ENCODE data around the gene SPATA6L. TPM values are rescaled to one million over a fixed set of nuclear protein-coding genes. Genes with fewer than 3 reads are reported as not detected.

Gene SPATA6L
- total RNA-seq, 1 donor from 2014 or later: 7.3 TPM

GRCh38 chr9:4584636-4585035, 81.6 kb downstream of the SPATA6L start:
- DNase-seq (ENCODE audit: low read depth): no peak

DNA sequence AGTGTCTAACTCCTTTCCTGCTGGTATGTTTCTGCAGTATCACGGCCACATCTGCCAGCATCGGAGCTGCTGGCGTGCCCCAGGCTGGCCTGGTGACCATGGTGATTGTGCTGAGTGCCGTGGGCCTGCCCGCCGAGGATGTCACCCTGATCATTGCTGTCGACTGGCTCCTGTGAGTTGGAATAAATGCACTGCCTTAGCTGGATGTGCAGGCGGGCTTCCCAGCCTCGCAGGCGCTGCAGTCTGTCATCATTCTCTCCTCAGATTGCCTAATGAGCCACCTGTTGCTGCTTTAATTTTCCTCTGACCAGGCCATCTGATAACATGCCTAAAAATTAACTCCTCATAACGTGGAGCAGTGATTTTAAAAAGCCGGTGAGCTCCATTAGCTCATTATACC, 83.3 kb downstream of the SPATA6L start:
- DNase-seq (ENCODE audit: low read depth): no peak

DNA sequence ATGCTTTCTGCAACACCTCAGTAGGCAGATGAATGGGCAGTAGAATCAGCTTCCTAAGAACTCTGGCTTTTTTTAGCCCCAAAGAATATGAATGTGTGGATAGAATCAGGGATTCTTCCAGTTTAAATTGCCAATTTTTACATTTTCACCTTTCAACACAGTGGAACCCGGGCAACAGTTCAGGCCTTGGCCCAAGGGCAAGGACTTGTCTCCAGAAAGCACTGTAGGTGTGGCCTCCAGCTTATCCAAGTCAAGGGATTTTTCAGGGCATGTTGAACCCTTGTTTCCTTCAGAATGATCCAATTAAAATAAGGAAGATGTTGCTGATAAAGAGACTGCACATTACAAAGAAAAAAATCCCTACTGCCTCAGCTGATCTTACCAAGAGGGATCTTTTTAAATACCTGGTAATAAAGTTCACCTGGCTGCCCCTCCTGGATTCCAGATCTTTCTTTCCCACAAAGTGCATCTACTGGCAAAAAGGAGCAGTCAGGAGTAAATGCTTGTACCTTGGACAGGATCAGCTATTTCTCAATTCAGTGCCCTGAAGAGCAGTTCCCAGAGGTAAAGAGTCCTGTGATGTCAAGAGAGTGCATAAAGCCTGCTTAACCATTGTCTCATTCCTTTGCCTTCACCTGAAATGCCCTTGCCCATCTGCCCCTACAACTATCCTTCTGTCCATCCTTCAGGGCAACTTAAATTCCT, 84.3 kb downstream of the SPATA6L start:
- DNase-seq (ENCODE audit: low read depth): no peak

- peak; percentile 31 for DNase-seq (ENCODE audit: low read depth)
Measured at GRCh38 chr9:4581035-4581760, 85.1 kb downstream of the SPATA6L start.

- DNase-seq (ENCODE audit: low read depth): no peak
Measured at GRCh38 chr9:4579001-4579400, 87.3 kb downstream of the SPATA6L start.

DNA sequence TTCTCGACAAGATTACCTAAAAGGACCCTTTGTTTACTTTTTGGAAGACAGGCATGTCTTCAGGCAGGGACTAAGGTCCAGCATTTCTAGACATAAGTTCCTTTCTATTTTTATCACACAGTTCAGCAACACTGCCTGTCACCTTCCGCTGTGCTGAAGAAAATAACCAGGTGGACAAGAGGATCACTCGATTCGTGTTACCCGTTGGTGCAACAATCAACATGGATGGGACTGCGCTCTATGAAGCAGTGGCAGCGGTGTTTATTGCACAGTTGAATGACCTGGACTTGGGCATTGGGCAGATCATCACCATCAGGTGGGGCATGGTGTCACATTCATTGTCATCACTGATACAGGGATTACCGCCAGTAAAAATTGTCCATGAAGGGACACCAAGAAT, 89.8 kb downstream of the SPATA6L start:
- no peak for DNase-seq (ENCODE audit: low read depth)

- DNase-seq (ENCODE audit: low read depth): no peak
Measured at GRCh38 chr9:4575997-4576396, 90.3 kb downstream of the SPATA6L start.

- DNase-seq (ENCODE audit: low read depth): no peak
Measured at GRCh38 chr9:4574657-4575243, 91.5 kb downstream of the SPATA6L start.

DNA sequence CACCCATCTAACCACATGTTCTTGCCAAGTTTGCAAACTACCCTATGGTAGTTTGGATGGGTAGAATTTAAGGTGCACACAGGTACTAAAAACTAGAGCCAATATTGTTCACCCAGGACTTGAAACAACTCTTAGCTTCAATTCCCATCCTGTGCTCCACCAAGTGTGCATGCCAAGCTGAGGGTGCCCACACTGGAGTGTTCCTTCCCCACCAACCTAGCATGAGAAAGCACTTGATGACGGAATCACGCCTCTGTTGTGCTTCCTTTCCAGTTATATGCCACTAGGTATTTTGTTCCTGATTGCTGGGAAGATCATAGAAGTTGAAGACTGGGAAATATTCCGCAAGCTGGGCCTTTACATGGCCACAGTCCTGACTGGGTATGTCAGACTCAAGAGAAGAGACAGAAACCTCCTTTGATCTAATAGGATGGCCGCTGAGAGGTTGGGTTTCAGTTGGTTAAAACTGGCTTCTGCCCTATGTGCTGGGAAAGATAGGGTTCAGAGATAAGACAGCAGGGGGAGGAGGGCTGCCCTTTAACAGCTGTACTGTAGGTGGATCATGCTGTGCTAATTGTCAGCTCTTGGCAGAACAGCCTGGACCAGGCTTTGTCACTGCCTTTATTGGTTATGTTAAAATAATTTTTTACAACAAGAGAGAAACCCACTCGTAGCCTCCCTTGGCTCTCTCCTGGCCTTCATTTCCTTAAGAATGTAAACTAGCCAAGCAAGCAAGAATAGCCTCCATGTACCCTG, 92.5 kb downstream of the SPATA6L start:
- DNase-seq (ENCODE audit: low read depth): no peak

DNA sequence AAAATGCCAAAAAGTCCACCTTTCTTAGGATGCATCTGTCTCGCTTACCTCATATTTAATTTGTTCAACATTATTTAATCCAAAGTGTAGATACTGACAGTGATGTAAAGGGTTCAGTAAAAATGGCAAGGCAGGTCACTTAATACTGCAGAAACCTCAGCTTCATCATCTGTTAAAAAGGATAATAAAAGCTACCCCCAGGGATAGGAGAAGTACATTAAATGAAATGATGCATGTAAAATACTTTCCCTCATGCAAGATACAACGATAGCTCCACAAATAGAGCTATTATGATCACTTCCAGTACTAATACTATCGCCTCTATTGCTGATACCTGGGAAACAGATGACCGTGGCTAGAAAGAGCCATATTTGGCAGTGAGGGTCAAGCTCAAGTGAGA, 93.1 kb downstream of the SPATA6L start:
- DNase-seq (ENCODE audit: low read depth): no peak

- no peak for DNase-seq (ENCODE audit: low read depth)
Measured at GRCh38 chr9:4572184-4572826, 94.0 kb downstream of the SPATA6L start.

- DNase-seq (ENCODE audit: low read depth): no peak
Measured at GRCh38 chr9:4569101-4569500, 97.2 kb downstream of the SPATA6L start.

- no peak for DNase-seq (ENCODE audit: low read depth)
Measured at GRCh38 chr9:4567601-4568000, 98.7 kb downstream of the SPATA6L start.

- DNase-seq (ENCODE audit: low read depth): no peak
Measured at GRCh38 chr9:4566806-4567205, 99.5 kb downstream of the SPATA6L start.

DNA sequence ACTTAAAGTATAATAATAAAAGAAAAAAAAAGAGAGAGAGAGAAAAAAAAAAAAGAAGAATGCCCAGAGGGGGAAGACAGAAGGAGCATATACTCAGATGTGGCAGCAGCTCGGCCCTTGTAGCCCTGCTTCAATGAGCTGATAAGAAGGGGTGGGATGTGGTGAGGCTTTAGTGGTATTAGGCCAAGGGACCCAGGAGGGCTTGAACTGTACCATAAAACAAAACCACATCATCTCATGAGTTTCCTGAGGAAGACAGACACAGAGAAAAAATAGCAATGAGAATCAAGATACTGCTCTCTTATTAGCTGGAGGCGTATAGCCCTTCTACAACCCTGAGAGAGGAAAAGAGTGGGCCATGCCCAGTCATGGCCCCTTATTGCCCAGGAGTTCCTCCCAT, 103.2 kb downstream of the SPATA6L start:
- no peak for DNase-seq (ENCODE audit: low read depth)

- peak; percentile 30 for DNase-seq (ENCODE audit: low read depth)
Measured at GRCh38 chr9:4559261-4560182, 106.8 kb downstream of the SPATA6L start.

DNA sequence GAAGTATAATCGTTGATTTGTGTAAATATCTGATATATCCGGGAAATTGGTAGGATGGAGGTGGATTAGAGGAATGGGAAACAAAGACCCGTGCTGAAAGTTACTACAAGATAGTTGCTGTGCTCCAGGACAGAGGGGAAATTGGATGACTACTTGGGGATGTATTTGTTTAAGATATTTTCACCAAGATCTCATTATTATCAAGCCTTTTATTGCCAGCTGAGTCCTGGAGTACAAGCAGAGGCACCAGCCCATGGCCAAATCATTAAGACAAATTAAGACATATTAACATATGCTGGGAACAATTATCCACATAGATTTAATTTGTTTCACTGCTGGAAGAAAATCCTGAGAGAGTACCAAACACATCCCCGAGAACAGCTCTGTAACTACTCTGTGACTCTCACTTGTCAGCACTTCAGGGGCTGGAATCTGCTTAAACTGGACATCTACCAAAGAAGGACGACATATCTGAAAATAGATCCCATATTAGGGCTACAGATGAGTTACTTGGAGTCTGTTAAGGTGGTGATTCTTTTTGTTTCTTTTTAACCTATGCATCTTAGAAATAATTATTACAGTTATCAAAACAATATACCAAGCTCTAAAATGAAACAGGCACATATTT, 107.8 kb downstream of the SPATA6L start:
- no peak for DNase-seq (ENCODE audit: low read depth)

GRCh38 chr9:4555236-4555635, 111.0 kb downstream of the SPATA6L start:
- DNase-seq (ENCODE audit: low read depth): peak; percentile 84

- peak; percentile 57 for DNase-seq (ENCODE audit: low read depth)
Measured at GRCh38 chr9:4553951-4554381, 112.3 kb downstream of the SPATA6L start.

GRCh38 chr9:4550777-4551484, 115.3 kb downstream of the SPATA6L start:
- peak; percentile 65 for DNase-seq (ENCODE audit: low read depth)

Data from renal cortical epithelial cell (primary cell).